GM18517 (cell line): ENCODE results near the gene AFM.

ENCODE experiments used
- ATAC-seq: cut with Tn5 transposase; IDR thresholded peaks from one replicate; pipeline ENCODE4 v1.9.1; 2021; ENCODE audit warnings: mild to moderate bottlenecking, moderate library complexity; ENCODE audit not compliant: unreplicated experiment

AFM gene

GRCh38 chr4:73481358-73481757 lies at the start of gene AFM:
TSS of gene AFM (plus strand) at chr4:73481745. CDS start at chr4:73481776, 31 bp downstream.
- no peak for ATAC-seq

GRCh38 chr4:73431813-73432168 lies 49.8 kb upstream of the AFM start:
- no peak for ATAC-seq

- ATAC-seq = no peak
These were observed 49.2 kb upstream of the AFM start for GRCh38 chr4:73432169-73433000.

- ATAC-seq = no peak
These were observed 48.4 kb upstream of the AFM start for GRCh38 chr4:73433140-73433539.

GRCh38 chr4:73434311-73434710 lies 47.2 kb upstream of the AFM start:
- peak; percentile 67 for ATAC-seq

GRCh38 chr4:73435984-73436383 lies 45.6 kb upstream of the AFM start, which contains the start of gene AFP:
TSS of gene AFP (plus strand) at chr4:73436221. CDS start at chr4:73436263, 42 bp downstream.
- no peak for ATAC-seq

- ATAC-seq = no peak
These were observed 44.6 kb upstream of the AFM start for GRCh38 chr4:73436674-73437557.

- ATAC-seq = no peak
These were observed 44.0 kb upstream of the AFM start for GRCh38 chr4:73437558-73437956.

GRCh38 chr4:73438048-73438447 lies 43.5 kb upstream of the AFM start:
- no peak for ATAC-seq

GRCh38 chr4:73438582-73439215 lies 42.8 kb upstream of the AFM start:
- ATAC-seq = no peak

- ATAC-seq = no peak
These were observed 42.1 kb upstream of the AFM start for GRCh38 chr4:73439445-73439844.

- no peak for ATAC-seq
These were observed 41.6 kb upstream of the AFM start for GRCh38 chr4:73439991-73440390.

- ATAC-seq = no peak
These were observed 40.9 kb upstream of the AFM start for GRCh38 chr4:73440653-73441052.

GRCh38 chr4:73442275-73442674 lies 39.3 kb upstream of the AFM start:
- ATAC-seq = no peak

- ATAC-seq = no peak
These were observed 38.3 kb upstream of the AFM start for GRCh38 chr4:73443224-73443623.

GRCh38 chr4:73445383-73446335 lies 35.9 kb upstream of the AFM start:
- ATAC-seq = no peak

- peak; percentile 99 for ATAC-seq
These were observed 35.1 kb upstream of the AFM start for GRCh38 chr4:73446336-73446938.

GRCh38 chr4:73447671-73448070 lies 33.9 kb upstream of the AFM start:
- ATAC-seq = no peak

GRCh38 chr4:73448448-73449203 lies 32.9 kb upstream of the AFM start:
- ATAC-seq = no peak
